Measurements from ENCODE around the gene SDS. TPM values are rescaled to one million over a fixed set of nuclear protein-coding genes. Genes with fewer than 3 reads are reported as not detected.

Gene SDS
- polyA plus RNA-seq, 1 experiment, result not detected

DNA sequence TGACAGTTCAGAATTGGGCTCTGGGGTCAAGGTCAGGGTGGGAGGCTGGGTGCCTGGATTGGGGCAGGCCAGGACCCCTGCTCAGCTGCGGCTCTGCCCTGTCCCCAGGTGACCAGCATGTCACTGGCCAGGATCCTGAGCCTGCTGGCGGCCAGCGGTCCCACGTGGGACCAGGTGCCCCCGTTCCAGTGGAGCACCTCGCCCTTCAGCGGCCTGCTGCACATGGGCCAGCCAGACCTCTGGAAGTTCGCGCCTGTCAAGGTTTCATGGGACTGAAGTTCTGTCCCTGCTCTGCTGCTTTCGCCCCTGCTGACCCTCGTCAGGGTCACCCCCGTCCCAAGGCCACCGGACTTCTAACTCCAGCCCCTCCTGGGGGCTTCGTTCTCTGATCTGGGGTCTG, 15.3 kb downstream of the SDS start:
- no peak for DNase-seq (ENCODE audit: low read depth)
- Histone ChIP-seq H3K36me3 (ENCODE audit: control insufficient read depth, insufficient read depth, low read length) (peaks cover 18% of the 10 kb centered on the region), H3K27me3 (ENCODE audit: control insufficient read depth, insufficient read depth, low read length) (no peaks in the 10 kb centered on the region), H3K4me3 (ENCODE audit: low read depth, low read length) (no peak overlapping the region)
- TF ChIP-seq, protein P1, sequence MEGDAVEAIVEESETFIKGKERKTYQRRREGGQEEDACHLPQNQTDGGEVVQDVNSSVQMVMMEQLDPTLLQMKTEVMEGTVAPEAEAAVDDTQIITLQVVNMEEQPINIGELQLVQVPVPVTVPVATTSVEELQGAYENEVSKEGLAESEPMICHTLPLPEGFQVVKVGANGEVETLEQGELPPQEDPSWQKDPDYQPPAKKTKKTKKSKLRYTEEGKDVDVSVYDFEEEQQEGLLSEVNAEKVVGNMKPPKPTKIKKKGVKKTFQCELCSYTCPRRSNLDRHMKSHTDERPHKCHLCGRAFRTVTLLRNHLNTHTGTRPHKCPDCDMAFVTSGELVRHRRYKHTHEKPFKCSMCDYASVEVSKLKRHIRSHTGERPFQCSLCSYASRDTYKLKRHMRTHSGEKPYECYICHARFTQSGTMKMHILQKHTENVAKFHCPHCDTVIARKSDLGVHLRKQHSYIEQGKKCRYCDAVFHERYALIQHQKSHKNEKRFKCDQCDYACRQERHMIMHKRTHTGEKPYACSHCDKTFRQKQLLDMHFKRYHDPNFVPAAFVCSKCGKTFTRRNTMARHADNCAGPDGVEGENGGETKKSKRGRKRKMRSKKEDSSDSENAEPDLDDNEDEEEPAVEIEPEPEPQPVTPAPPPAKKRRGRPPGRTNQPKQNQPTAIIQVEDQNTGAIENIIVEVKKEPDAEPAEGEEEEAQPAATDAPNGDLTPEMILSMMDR (IDR thresholded peaks at IDR 0.05; ENCODE audit: insufficient read depth, low read depth, low read length), result no peak
- ChIA-PET POLR2A (no interaction called here), CTCF (interaction anchor here (1.2 kb wide), 1 partner anchor 37 kb away, joined by 3 read pairs; no protein-coding TSS in a partner anchor)

DNA sequence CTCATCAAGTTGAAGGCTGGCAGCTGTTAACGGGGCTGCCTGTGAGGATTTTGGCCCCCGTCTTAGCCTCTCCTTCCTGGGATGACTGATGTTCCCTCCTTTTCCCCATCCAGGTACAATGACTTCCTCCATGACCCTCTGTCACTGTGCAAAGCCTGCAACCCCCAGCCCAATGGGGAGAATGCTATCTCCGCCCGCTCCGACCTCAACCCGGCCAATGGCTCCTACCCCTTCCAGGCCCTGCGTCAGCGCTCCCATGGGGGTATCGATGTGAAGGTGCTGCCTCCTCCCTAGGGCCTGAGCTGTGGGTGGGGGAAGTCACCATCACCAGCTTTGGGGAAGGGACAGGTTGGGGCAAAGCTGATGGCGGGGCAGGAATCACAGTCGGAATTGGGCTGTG, 16.1 kb downstream of the SDS start:
- H3K27me3 ChIP-seq (ENCODE audit: control insufficient read depth, insufficient read depth, low read length), result no peaks in the 10 kb centered on the region
- ChIA-PET POLR2A (no interaction called here), CTCF (interaction anchor here (1.2 kb wide), 1 partner anchor 38 kb away, joined by 3 read pairs; no protein-coding TSS in a partner anchor)
- TF ChIP-seq, protein P1 (IDR thresholded peaks at IDR 0.05; ENCODE audit: insufficient read depth, low read depth, low read length), result no peak
- H3K4me3 ChIP-seq (ENCODE audit: low read depth, low read length), result no peak overlapping the region
- peaks cover 18% of the 10 kb centered on the region for H3K36me3 ChIP-seq (ENCODE audit: control insufficient read depth, insufficient read depth, low read length)
- DNase-seq (ENCODE audit: low read depth), result no peak

DNA sequence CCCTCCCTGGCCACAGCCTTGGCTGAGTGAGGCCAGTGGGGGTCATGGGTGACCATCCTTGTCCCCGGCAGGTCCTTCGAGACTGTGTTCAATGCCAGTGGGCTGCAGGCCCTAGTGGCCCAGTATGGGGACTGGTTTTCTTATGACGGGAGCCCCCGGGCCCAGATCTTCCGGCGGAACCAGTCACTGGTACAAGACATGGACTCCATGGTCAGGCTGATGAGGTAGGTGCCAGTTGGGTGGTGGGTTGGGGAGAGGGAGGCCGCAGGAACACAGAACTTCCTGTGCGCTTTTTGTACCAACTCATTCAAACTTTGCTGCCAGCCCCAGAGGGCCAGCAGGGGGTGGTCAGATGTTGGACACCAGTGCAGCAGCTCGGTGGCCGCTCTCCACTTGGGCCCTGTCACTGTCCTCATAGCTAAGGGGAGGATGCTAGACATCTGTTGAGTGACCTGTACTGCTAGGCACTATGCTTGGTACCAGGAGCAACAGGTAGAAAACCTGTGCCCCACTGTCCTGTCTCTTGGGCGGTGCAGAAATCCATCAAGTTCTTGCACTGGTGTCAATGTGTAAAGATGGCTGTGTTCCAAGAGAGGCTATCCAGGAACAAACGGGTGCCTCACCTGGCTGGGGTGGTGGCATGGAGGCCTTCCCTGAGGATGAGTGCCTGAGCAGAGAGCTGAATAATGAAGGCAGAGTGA, 16.7 kb downstream of the SDS start:
- H3K27me3 ChIP-seq (ENCODE audit: control insufficient read depth, insufficient read depth, low read length), result no peaks in the 10 kb centered on the region
- DNase-seq (ENCODE audit: low read depth), result no peak
- no peak overlapping the region for H3K4me3 ChIP-seq (ENCODE audit: low read depth, low read length)
- ChIA-PET POLR2A (no interaction called here), CTCF (interaction anchor here (1.2 kb wide), 1 partner anchor 38 kb away, joined by 3 read pairs; no protein-coding TSS in a partner anchor)
- peaks cover 18% of the 10 kb centered on the region for H3K36me3 ChIP-seq (ENCODE audit: control insufficient read depth, insufficient read depth, low read length)
- TF ChIP-seq, protein P1 (IDR thresholded peaks at IDR 0.05; ENCODE audit: insufficient read depth, low read depth, low read length), result no peak

- Histone ChIP-seq H3K27me3 (ENCODE audit: control insufficient read depth, insufficient read depth, low read length) (no peaks in the 10 kb centered on the region), H3K4me3 (ENCODE audit: low read depth, low read length) (no peak overlapping the region), H3K36me3 (ENCODE audit: control insufficient read depth, insufficient read depth, low read length) (peaks cover 21% of the 10 kb centered on the region)
- no peak for DNase-seq (ENCODE audit: low read depth)
- POLR2A ChIA-PET, result no interaction called here
- TF ChIP-seq, protein P1 (IDR thresholded peaks at IDR 0.05; ENCODE audit: insufficient read depth, low read depth, low read length), result no peak
- CTCF ChIA-PET, result no interaction called here
Observed at GRCh38 chr12:113385282-113385882, 18.3 kb downstream of the SDS start.

DNA sequence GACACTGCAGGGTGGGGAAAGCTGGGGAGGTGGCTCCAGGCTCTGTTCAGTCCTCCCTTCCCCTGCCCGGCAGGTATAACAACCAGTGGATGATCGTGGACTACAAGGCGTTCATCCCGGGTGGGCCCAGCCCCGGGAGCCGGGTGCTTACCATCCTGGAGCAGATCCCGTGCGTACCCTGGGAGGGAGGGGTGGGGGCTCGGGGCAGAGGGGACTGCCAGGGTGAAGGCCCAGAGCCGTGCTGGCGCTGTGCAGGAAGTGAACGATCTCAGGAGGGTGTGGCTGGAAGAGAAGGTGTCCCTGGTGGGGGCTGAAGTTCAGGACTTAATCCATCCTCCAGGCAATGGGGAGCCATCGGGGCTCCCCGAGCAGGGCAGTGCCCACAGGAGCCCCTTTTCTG, 18.9 kb downstream of the SDS start:
- ChIA-PET POLR2A (no interaction called here), CTCF (no interaction called here)
- peaks cover 21% of the 10 kb centered on the region for H3K36me3 ChIP-seq (ENCODE audit: control insufficient read depth, insufficient read depth, low read length)
- DNase-seq (ENCODE audit: low read depth), result no peak
- H3K4me3 ChIP-seq (ENCODE audit: low read depth, low read length), result no peak overlapping the region
- TF ChIP-seq, protein P1 (IDR thresholded peaks at IDR 0.05; ENCODE audit: insufficient read depth, low read depth, low read length), result no peak
- H3K27me3 ChIP-seq (ENCODE audit: control insufficient read depth, insufficient read depth, low read length), result no peaks in the 10 kb centered on the region

Measured in BJ (cell line).